AG04449 (cell line): ENCODE results near the gene DGCR2.

ENCODE experiments used
- CTCF ChIA-PET: fragments of 350-600 bp; formaldehyde crosslinking; extraction: SDS; loops from one replicate; lab custom pipeline; 2021; ENCODE audit warnings: antibody characterized with exemption; lab: Yijun Ruan, JAX
- POLR2A ChIA-PET: fragments of 400-600, 350-600 bp; formaldehyde crosslinking; extraction: SDS; loops from one replicate; lab custom pipeline; 2020; ENCODE audit warnings: antibody characterized with exemption, inconsistent platforms; lab: Yijun Ruan, JAX
- DNase-seq: peaks from one replicate; pipeline ENCODE4 v3.0.0-alpha.2; 2010; ENCODE audit warnings: low read depth, low spot score
- H3K4me3 ChIP-seq: 2 replicates; pipeline ENCODE4 v1.5.1; 2011; ENCODE audit warnings: low read depth, mild to moderate bottlenecking, control low read depth, low read length
- CTCF ChIP-seq: IDR thresholded peaks from one replicate; pipeline ENCODE4 v1.5.1; 2011; ENCODE audit warnings: mild to moderate bottlenecking, moderate library complexity, low read length, control low read depth, inconsistent platforms; ENCODE audit not compliant: insufficient read depth; ENCODE audit errors: missing control alignments

The DGCR2 gene

GRCh38 chr22:19110646-19111045 lies 11.6 kb downstream of the DGCR2 start:
- ChIA-PET POLR2A (interaction anchor here (1.4 kb wide), 1 partner anchor 11 kb away, joined by 4 read pairs; the partner anchor contains the start of gene DGCR2), CTCF (interaction anchor here (1.0 to 1.5 kb wide), 4 partner anchors 11 to 56 kb away, joined by 3 to 7 read pairs (median 4); partner anchors contain the start of gene ESS2)
- no peak for DNase-seq
- no peak overlapping the region for H3K4me3 ChIP-seq
- TF ChIP-seq CTCF = no peak

- no peak for DNase-seq
- TF ChIP-seq CTCF = no peak
- H3K4me3 ChIP-seq = no peak overlapping the region
- CTCF ChIA-PET = interaction anchor here (1.0 to 1.5 kb wide), 3 partner anchors 11 to 56 kb away, joined by 3 to 5 read pairs (median 3); no protein-coding TSS in a partner anchor
- POLR2A ChIA-PET = no interaction called here
Observed at GRCh38 chr22:19110064-19110458, 12.2 kb downstream of the DGCR2 start.

- POLR2A ChIA-PET = no interaction called here
- no peak overlapping the region for H3K4me3 ChIP-seq
- no peak for TF ChIP-seq CTCF
- CTCF ChIA-PET = interaction anchor here (1.0 kb wide), 1 partner anchor 12 kb away, joined by 3 read pairs; no protein-coding TSS in a partner anchor
- DNase-seq = peak; percentile 24
Observed at GRCh38 chr22:19109198-19110063, 12.8 kb downstream of the DGCR2 start.

GRCh38 chr22:19108807-19109197 lies 13.4 kb downstream of the DGCR2 start:
- CTCF ChIA-PET = interaction anchor here (1.1 to 1.4 kb wide), 2 partner anchors 10 to 521 kb away, joined by 4 to 6 read pairs; no protein-coding TSS in a partner anchor
- DNase-seq = no peak
- H3K4me3 ChIP-seq = no peak overlapping the region
- no peak for TF ChIP-seq CTCF
- POLR2A ChIA-PET = interaction anchor here (0.6 kb wide), 1 partner anchor 10 kb away, joined by 4 read pairs; no protein-coding TSS in a partner anchor

- no peak for TF ChIP-seq CTCF
- no peak for DNase-seq
- no peak overlapping the region for H3K4me3 ChIP-seq
- ChIA-PET POLR2A (no interaction called here), CTCF (interaction anchor here (1.1 to 1.9 kb wide), 3 partner anchors 11 to 522 kb away, joined by 4 to 6 read pairs (median 5); partner anchors contain the start of gene ESS2)
Observed at GRCh38 chr22:19107730-19108074, 14.5 kb downstream of the DGCR2 start.

- DNase-seq = no peak
- CTCF ChIA-PET = interaction anchor here (1.4 to 2.1 kb wide), 3 partner anchors 8 to 38 kb away, joined by 5 to 8 read pairs (median 6); partner anchors contain the start of gene ESS2
- TF ChIP-seq CTCF = no peak
- POLR2A ChIA-PET = no interaction called here
- H3K4me3 ChIP-seq = no peak overlapping the region
Observed at GRCh38 chr22:19106886-19107729, 15.1 kb downstream of the DGCR2 start.
